ENCODE results near the gene MARK3. TPM values are rescaled to one million over a fixed set of nuclear protein-coding genes. Genes with fewer than 3 reads are reported as not detected.

The MARK3 gene
- total RNA-seq (69.4 and 88.3 TPM in 2 replicates), polyA plus RNA-seq (72.9 and 97.4 TPM in 2 replicates)

- H3K4me1 ChIP-seq (ENCODE audit: low read depth): peaks cover 16% of the 10 kb centered on the region
- TF ChIP-seq CTCF (IDR thresholded peaks at IDR 0.05; ENCODE audit: low read depth, low read length): peak; percentile 18
- peak; percentile 98 to 99 for DNase-seq (ENCODE audit: low read depth in 1 of 2, low spot score in 1 of 2)
- H3K4me3 ChIP-seq: peak within 1 kb of the TSS; percentile 97
- H3K27ac ChIP-seq: peak within 1 kb of the TSS; percentile 94
- no peaks in the 10 kb centered on the region for H3K27me3 ChIP-seq
- no peaks in the 10 kb centered on the region for H3K36me3 ChIP-seq
- no peaks in the 10 kb centered on the region for H3K9me3 ChIP-seq (ENCODE audit: low read depth)
Observed at GRCh38 chr14:103385152-103385928, at the start of gene MARK3. TSS of gene MARK3 (plus strand) at chr14:103385415. CDS start at chr14:103386030, 615 bp downstream.

DNA sequence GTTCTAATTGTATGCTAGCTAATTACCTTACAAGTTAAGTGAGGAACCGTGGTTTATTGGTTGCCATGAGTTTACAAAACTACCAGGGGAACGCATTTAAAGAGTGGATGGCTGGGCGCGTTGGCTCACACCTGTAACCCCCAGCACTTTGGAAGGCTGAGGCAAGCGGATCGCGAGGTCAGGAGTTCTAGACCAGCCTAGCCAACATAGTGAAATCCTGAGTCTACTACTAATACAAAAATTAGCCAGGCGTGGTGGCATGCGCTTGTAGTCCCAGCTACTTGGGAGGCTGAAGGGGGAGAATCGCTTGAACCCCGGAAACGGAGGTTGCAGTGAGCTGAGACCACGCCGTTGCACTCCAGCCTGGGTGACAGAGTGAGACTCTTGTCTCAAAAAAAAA lies 49.0 kb upstream of the MARK3 start:
- Histone ChIP-seq H3K9me3 (ENCODE audit: low read depth) (no peaks in the 10 kb centered on the region), H3K4me1 (ENCODE audit: low read depth) (peaks cover 6% of the 10 kb centered on the region), H3K4me3 (peak overlapping the region; percentile 89), H3K36me3 (peaks cover 59% of the 10 kb centered on the region), H3K27me3 (no peaks in the 10 kb centered on the region), H3K27ac (no peak overlapping the region)
- no peak for TF ChIP-seq CTCF (IDR thresholded peaks at IDR 0.05; ENCODE audit: low read depth, low read length)
- no peak for DNase-seq (ENCODE audit: low read depth in 1 of 2, low spot score in 1 of 2)

GRCh38 chr14:103337794-103338193 lies 47.4 kb upstream of the MARK3 start:
- Histone ChIP-seq H3K4me1 (ENCODE audit: low read depth) (peaks cover 6% of the 10 kb centered on the region), H3K27ac (no peak overlapping the region), H3K9me3 (ENCODE audit: low read depth) (no peaks in the 10 kb centered on the region), H3K27me3 (no peaks in the 10 kb centered on the region), H3K36me3 (peaks cover 75% of the 10 kb centered on the region), H3K4me3 (no peak overlapping the region)
- TF ChIP-seq CTCF (IDR thresholded peaks at IDR 0.05; ENCODE audit: low read depth, low read length): no peak
- no peak for DNase-seq (ENCODE audit: low read depth in 1 of 2, low spot score in 1 of 2)

DNA sequence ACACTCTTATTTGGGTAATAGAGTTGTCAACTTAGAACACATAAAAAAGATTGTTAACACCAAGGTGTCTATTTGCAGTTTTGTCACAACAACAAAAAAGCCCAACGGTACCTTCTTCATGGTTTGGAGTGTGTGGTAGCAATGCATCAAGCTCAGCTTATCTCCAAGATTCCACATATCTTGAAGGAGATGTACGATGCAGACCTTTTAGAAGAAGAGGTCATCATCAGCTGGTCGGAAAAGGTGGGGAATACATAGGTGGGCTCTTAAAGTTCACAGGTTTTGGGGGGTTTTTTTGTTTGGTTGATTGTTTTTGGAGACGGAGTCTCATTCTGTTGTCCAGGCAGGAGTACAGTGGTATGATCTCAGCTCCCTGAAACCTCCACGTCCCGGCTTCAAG lies 45.7 kb upstream of the MARK3 start:
- no peak for DNase-seq (ENCODE audit: low read depth in 1 of 2, low spot score in 1 of 2)
- Histone ChIP-seq H3K36me3 (peaks cover 93% of the 10 kb centered on the region), H3K27me3 (no peaks in the 10 kb centered on the region), H3K27ac (no peak overlapping the region), H3K4me3 (no peak overlapping the region), H3K9me3 (ENCODE audit: low read depth) (no peaks in the 10 kb centered on the region), H3K4me1 (ENCODE audit: low read depth) (peaks cover 6% of the 10 kb centered on the region)
- no peak for TF ChIP-seq CTCF (IDR thresholded peaks at IDR 0.05; ENCODE audit: low read depth, low read length)

DNA sequence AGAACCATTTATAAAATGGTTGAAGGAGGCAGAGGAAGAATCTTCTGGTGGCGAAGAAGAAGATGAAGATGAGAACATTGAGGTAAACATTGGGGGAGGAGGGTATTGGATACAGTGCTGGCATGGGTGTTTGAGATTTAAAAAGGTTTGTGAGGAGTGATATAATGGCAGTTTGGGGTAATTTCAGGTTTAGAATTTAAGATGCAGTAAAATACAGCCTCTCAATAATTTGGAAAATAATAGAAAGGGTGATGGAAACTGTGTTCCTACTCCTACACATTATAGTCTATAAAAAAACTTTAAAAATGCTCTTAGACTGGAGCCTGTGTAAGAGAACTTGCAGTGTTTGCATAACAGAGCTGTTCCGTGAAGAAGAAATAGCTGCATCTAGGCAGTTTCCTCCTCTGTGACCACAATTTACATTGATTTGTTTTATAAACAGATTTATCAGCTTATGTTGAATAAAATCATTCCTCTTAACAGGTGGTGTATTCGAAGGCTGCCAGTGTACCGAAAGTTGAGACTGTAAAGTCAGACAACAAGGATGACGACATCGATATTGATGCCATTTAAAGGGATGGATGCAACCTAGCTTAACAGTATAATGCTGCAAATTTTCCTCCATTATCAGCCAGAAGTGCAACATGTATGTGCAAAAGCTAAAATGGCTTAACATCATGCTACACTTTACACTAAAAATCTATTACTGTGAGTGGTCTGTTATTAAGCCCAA lies 44.6 kb upstream of the MARK3 start:
- Histone ChIP-seq H3K27ac (no peak overlapping the region), H3K4me3 (no peak overlapping the region), H3K9me3 (ENCODE audit: low read depth) (no peaks in the 10 kb centered on the region), H3K4me1 (ENCODE audit: low read depth) (peaks cover 3% of the 10 kb centered on the region), H3K36me3 (peaks cover 91% of the 10 kb centered on the region), H3K27me3 (no peaks in the 10 kb centered on the region)
- no peak for DNase-seq (ENCODE audit: low read depth in 1 of 2, low spot score in 1 of 2)
- TF ChIP-seq CTCF (IDR thresholded peaks at IDR 0.05; ENCODE audit: low read depth, low read length): no peak

Measured in cardiac muscle cell (in vitro differentiated cells and primary cell).